Endothelial cell of umbilical vein (primary cell): ENCODE results near the gene DYRK1B. TPM values are rescaled to one million over a fixed set of nuclear protein-coding genes. Genes with fewer than 3 reads are reported as not detected.

Experiments
- BruUV-seq: library from RNA; stranded (reverse); fragments of 400-500 nt; replicated peaks from 2 replicates; lab custom pipeline; 2021; lab: Mats Ljungman, UMichigan
- CTCF ChIA-PET: fragments of 300-600, 350-600 bp; sonication (Branson Sonifier 250); formaldehyde crosslinking; loops from one replicate; lab custom pipeline; 2021; ENCODE audit warnings: antibody characterized with exemption, inconsistent platforms; lab: Charles Lee
- POLR2A ChIA-PET: fragments of 300-600, 350-600 bp; sonication (Branson Sonifier 250); formaldehyde crosslinking; loops from one replicate; lab custom pipeline; 2021; ENCODE audit warnings: antibody characterized with exemption, inconsistent platforms; lab: Charles Lee
- DNase-seq: peaks from one replicate; pipeline ENCODE4 v3.0.0-alpha.2; 2011; ENCODE audit warnings: low read depth, low spot score
- FAIRE-seq: peaks from 2 replicates; lab custom pipeline; 2011; peaks lifted over from hg19 to GRCh38; lab: Jason Lieb, UNC
- H2AFZ ChIP-seq: 2 replicates; pipeline ENCODE4 v1.6.0; 2012; ENCODE audit warnings: low read depth, low read length, control low read depth, inconsistent platforms
- H3K27ac ChIP-seq: 2 replicates; pipeline ENCODE4 v1.5.1; 2011; ENCODE audit warnings: low read depth, mild to moderate bottlenecking, control low read depth, low read length, moderate library complexity; ENCODE audit not compliant: insufficient read depth
- H3K27me3 ChIP-seq, 2 experiments: 2 replicates each; pipeline versions ENCODE4 v1.6.0 to v1.6.1; 2011; ENCODE audit warnings: low read length in 2 of 2, mixed read lengths in 1 of 2; ENCODE audit not compliant: control insufficient read depth in 2 of 2, insufficient read depth in 2 of 2
- H3K36me3 ChIP-seq, 2 experiments: 2 replicates in 1 of 2; 3 replicates in 1 of 2; pipeline ENCODE4 v1.5.1; 2011; ENCODE audit warnings: low read length in 2 of 2, mild to moderate bottlenecking in 1 of 2, moderate library complexity in 1 of 2; ENCODE audit not compliant: control insufficient read depth in 2 of 2, insufficient read depth in 2 of 2; ENCODE audit errors: extremely low read depth in 1 of 2
- H3K4me1 ChIP-seq: 3 replicates; pipeline ENCODE4 v1.5.1; 2011; ENCODE audit warnings: mild to moderate bottlenecking, low read length; ENCODE audit not compliant: control insufficient read depth, insufficient read depth; ENCODE audit errors: extremely low read depth
- H3K4me2 ChIP-seq: 2 replicates; pipeline ENCODE4 v1.6.1; 2011; ENCODE audit warnings: low read length, control low read depth, mixed read lengths; ENCODE audit not compliant: insufficient read depth
- H3K4me3 ChIP-seq, 3 experiments: fragments of 200-600 bp in 1 of 3; sonication (generic), shearing (Covaris generic) in 1 of 3; replicated peaks in 1 of 3; 2 replicates each; pipeline ENCODE4 v1.5.1; 2011 to 2016; ENCODE audit warnings: control low read depth in 3 of 3, low read length in 3 of 3, mild to moderate bottlenecking in 2 of 3, inconsistent platforms in 1 of 3, low read depth in 1 of 3, moderate library complexity in 1 of 3; ENCODE audit not compliant: insufficient read depth in 1 of 3
- H3K79me2 ChIP-seq: 2 replicates; pipeline ENCODE4 v1.6.0; 2012; ENCODE audit warnings: low read length, inconsistent platforms; ENCODE audit not compliant: control insufficient read depth, insufficient read depth
- H3K9ac ChIP-seq: replicated peaks from 2 replicates; pipeline ENCODE3; 2011; ENCODE audit warnings: low read length, control low read depth; ENCODE audit not compliant: insufficient read depth; ENCODE audit errors: extremely low read depth
- H3K9me1 ChIP-seq: replicated peaks from 3 replicates; pipeline ENCODE4 v1.6.0; 2011; ENCODE audit warnings: mild to moderate bottlenecking, low read length; ENCODE audit not compliant: control insufficient read depth, insufficient read depth; ENCODE audit errors: extremely low read depth
- H3K9me3 ChIP-seq: replicated peaks from 2 replicates; pipeline ENCODE4 v1.5.1; 2012; ENCODE audit warnings: low read length, inconsistent platforms; ENCODE audit not compliant: control insufficient read depth, insufficient read depth
- H4K20me1 ChIP-seq: replicated peaks from 2 replicates; pipeline ENCODE3; 2011; ENCODE audit warnings: mild to moderate bottlenecking, low read length; ENCODE audit not compliant: control insufficient read depth, insufficient read depth; ENCODE audit errors: extremely low read depth
- EZH2 ChIP-seq: IDR thresholded peaks from 2 replicates; pipeline ENCODE4 v1.6.1; 2012; ENCODE audit warnings: borderline replicate concordance, low read depth, mild to moderate bottlenecking, moderate library complexity, low read length, inconsistent platforms; ENCODE audit not compliant: severe bottlenecking
- FOS ChIP-seq: IDR thresholded peaks from 2 replicates; pipeline ENCODE4 v1.6.1; 2011; ENCODE audit warnings: mild to moderate bottlenecking, low read length, moderate library complexity, borderline replicate concordance; ENCODE audit not compliant: insufficient read depth
- GATA2 ChIP-seq: IDR thresholded peaks from 2 replicates; pipeline ENCODE4 v1.7.0; 2011; ENCODE audit warnings: low read depth, mild to moderate bottlenecking, moderate library complexity, mixed read lengths, low read length; ENCODE audit not compliant: insufficient read length, insufficient read depth
- JUN ChIP-seq: IDR thresholded peaks from 2 replicates; pipeline ENCODE4 v1.6.1; 2011; ENCODE audit warnings: borderline replicate concordance, low read depth; ENCODE audit not compliant: insufficient read length, insufficient read depth
- MYC ChIP-seq: IDR thresholded peaks from one replicate; pipeline ENCODE4 v1.6.1; 2011; ENCODE audit warnings: mild to moderate bottlenecking, low read depth, low read length
- POLR2A ChIP-seq: IDR thresholded peaks from 2 replicates; pipeline ENCODE4 v1.6.1; 2012; ENCODE audit warnings: low read depth, mild to moderate bottlenecking, control low read depth, low read length
- POLR2AphosphoS5 ChIP-seq: IDR thresholded peaks from 2 replicates; pipeline ENCODE4 v1.6.1; 2012; ENCODE audit warnings: low read depth, mild to moderate bottlenecking, control low read depth, low read length, moderate library complexity; ENCODE audit not compliant: insufficient read depth
- dilution Hi-C: fragments of 300-500 bp; cut with MboI; formaldehyde crosslinking; loops from one replicate; pipeline ENCODE4 v1.15.0; 2019; ENCODE audit warnings: low sequenced_read_pairs; ENCODE audit not compliant: extremely low pct_ligation_motif_present
- intact Hi-C: fragments of 100-400 bp; cut with micrococcal nuclease; formaldehyde crosslinking; loops from one replicate; pipeline ENCODE4 v1.10.0; 2022
- polyA plus RNA-seq, 4 experiments: library from polyadenylated mRNA; depleted of rRNA in 3 of 4; stranded (reverse) in 3 of 4; unstranded in 1 of 4; fragments of >200 nt; gene quantifications; 2 replicates each; pipeline versions ENCODE4 v1.2.1 to v1.2.3, GENCODE V29; 2011 to 2012; ENCODE audit warnings: missing spikeins in 1 of 4
- total RNA-seq: library from RNA; stranded (reverse); gene quantifications from 2 replicates; pipeline ENCODE4 v1.2.3, GENCODE V29; 2021
- TF ChIP-seq, protein P1 (sequence below): IDR thresholded peaks from 2 replicates; pipeline ENCODE4 v1.6.1; 2011; ENCODE audit not compliant: insufficient read depth, insufficient read length
- TF ChIP-seq, protein P2 (sequence below), 2 donors: IDR thresholded peaks; 1 replicate in 1 of 2; 2 replicates in 1 of 2; pipeline ENCODE4 v1.5.1; 2011; ENCODE audit warnings: low read length in 2 of 2, mild to moderate bottlenecking in 2 of 2, moderate library complexity in 2 of 2, control low read depth in 1 of 2, inconsistent platforms in 1 of 2, low read depth in 1 of 2; ENCODE audit not compliant: insufficient read depth in 1 of 2; ENCODE audit errors: extremely low read depth in 1 of 2

The DYRK1B gene
- total and polyA plus RNA-seq, 2 donors (not counting 3 experiments of a cell fraction or from before 2014, with no cell fraction given), result 17.7 to 30.8 TPM

DNA sequence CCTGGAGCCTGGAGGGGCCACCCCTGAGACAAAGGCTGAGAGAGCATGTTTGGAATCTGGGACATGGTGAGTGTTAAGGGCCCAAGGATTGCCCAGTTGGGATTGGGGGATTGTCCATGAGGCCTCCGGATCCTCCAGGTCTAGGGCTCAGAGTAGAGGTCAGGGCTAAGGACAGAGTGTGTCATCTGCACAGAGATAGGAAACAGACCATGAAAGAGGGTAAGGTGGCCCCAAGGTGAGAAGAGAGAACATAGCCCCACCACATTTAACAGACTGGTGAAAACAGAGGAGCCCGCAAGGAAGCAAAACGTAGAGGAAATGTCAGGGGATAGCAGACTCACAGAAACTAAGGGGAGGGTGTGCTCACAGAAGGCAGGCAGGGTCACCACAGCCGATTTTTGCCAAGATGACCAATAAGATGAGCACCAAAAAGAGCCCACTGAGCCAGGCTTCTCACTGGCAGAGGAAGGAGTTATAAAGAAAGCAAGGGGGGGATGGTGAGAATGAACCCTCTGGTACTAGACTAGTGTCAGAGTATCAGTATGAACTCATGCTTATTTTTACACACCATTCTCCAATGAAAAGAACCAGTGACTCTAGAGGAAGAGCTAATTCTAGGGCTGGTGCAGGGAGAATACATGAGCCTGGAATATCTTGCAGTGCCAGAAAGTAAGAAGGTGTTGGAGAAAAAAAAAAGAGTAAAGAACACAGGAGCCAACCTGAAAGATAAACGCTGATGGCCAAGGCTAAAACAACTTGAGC lies 17.5 kb downstream of the DYRK1B start:
- Histone ChIP-seq H2AFZ (no peak overlapping the region), H3K9me1 (no peaks in the 10 kb centered on the region), H3K27me3 (no peaks in the 10 kb centered on the region), H3K4me3 (no peak overlapping the region), H3K9ac (no peak overlapping the region), H3K27ac (no peak overlapping the region), H3K79me2 (no peaks in the 10 kb centered on the region), H3K4me2 (no peak overlapping the region), H4K20me1 (no peaks in the 10 kb centered on the region), H3K9me3 (no peaks in the 10 kb centered on the region), H3K36me3 (no peaks in the 10 kb centered on the region), H3K4me1 (no peaks in the 10 kb centered on the region)
- FAIRE-seq (no peak), DNase-seq (no peak)
- dilution Hi-C loops, result no loop called here
- POLR2A ChIA-PET, result no interaction called here
- no peak for TF ChIP-seq POLR2AphosphoS5
- TF ChIP-seq, protein P1, sequence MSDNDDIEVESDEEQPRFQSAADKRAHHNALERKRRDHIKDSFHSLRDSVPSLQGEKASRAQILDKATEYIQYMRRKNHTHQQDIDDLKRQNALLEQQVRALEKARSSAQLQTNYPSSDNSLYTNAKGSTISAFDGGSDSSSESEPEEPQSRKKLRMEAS, result no peak
- no peak for TF ChIP-seq POLR2A
- TF ChIP-seq, protein P2, sequence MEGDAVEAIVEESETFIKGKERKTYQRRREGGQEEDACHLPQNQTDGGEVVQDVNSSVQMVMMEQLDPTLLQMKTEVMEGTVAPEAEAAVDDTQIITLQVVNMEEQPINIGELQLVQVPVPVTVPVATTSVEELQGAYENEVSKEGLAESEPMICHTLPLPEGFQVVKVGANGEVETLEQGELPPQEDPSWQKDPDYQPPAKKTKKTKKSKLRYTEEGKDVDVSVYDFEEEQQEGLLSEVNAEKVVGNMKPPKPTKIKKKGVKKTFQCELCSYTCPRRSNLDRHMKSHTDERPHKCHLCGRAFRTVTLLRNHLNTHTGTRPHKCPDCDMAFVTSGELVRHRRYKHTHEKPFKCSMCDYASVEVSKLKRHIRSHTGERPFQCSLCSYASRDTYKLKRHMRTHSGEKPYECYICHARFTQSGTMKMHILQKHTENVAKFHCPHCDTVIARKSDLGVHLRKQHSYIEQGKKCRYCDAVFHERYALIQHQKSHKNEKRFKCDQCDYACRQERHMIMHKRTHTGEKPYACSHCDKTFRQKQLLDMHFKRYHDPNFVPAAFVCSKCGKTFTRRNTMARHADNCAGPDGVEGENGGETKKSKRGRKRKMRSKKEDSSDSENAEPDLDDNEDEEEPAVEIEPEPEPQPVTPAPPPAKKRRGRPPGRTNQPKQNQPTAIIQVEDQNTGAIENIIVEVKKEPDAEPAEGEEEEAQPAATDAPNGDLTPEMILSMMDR (IDR thresholded peaks at IDR 0.05; ENCODE audit: extremely low read depth in 1 of 2, insufficient read depth in 1 of 2, low read depth in 1 of 2, low read length in 2 of 2), result no peak
- no peak for TF ChIP-seq MYC
- TF ChIP-seq EZH2, result no peak
- TF ChIP-seq FOS, result no peak
- TF ChIP-seq GATA2, result no peak
- no peak for TF ChIP-seq JUN
- no TSS peak for BruUV-seq
- intact Hi-C loops, result no loop called here
- CTCF ChIA-PET, result interaction anchor here (1.7 kb wide), 1 partner anchor 24 kb away, joined by 4 read pairs; no protein-coding TSS in a partner anchor
